Testis (tissue), 3 donors: Measurements from ENCODE around the gene JTB. TPM values are rescaled to one million over a fixed set of nuclear protein-coding genes. Genes with fewer than 3 reads are reported as not detected.

ENCODE experiments used
- DNase-seq: peaks from one replicate; pipeline ENCODE4 v3.0.0-alpha.2; 2019
- H3K27ac ChIP-seq, 2 donors: fragments of 200-600 bp; sonication (generic); one replicate each; pipeline ENCODE4 v1.5.1; 2019
- H3K27me3 ChIP-seq: fragments of 200-600 bp; sonication (generic); one replicate; pipeline ENCODE4 v1.5.1; 2019
- H3K36me3 ChIP-seq: fragments of 200-600 bp; sonication (generic); one replicate; pipeline ENCODE4 v1.5.1; 2017; ENCODE audit warnings: low read depth; ENCODE audit errors: missing control alignments
- H3K4me1 ChIP-seq: fragments of 200-600 bp; sonication (generic); one replicate; pipeline ENCODE4 v1.5.1; 2019
- H3K4me3 ChIP-seq, 2 donors: fragments of 200-600 bp; sonication (generic); one replicate each; pipeline ENCODE4 v1.5.1; 2017 to 2019
- H3K9me3 ChIP-seq: fragments of 200-600 bp; sonication (generic); one replicate; pipeline ENCODE4 v1.5.1; 2017
- POLR2A ChIP-seq: fragments of 450-650 bp; IDR thresholded peaks from one replicate; pipeline ENCODE4 v1.6.1; 2017; ENCODE audit warnings: antibody characterized with exemption, mild to moderate bottlenecking, moderate library complexity
- WGBS, 2 donors: methylation state at CpG; one replicate each; pipeline ENCODE4 v1.1.5; 2018; 5-methylcytosine and 5-hydroxymethylcytosine counted together
- intact Hi-C: fragments of 100-400 bp; cut with DNase I; formaldehyde crosslinking; loops from one replicate; pipeline ENCODE4 v1.15.1; 2023; ENCODE audit warnings: low total_unique reads
- polyA plus RNA-seq: library from polyadenylated mRNA; stranded (reverse); fragments of 350-450 nt; fragmentation: Illumina TruSeq; extraction: RNeasy Lipid Tissue Mini Kit (QIAGEN cat#74804); gene quantifications from one replicate; pipeline ENCODE4 v1.2.3, GENCODE V29; 2014; ENCODE audit warnings: low read depth, low replicate concordance; ENCODE audit not compliant: insufficient read depth
- total RNA-seq, 2 donors: library from RNA; depleted of rRNA; stranded (reverse); fragments of >200 nt; gene quantifications; one replicate each; pipeline ENCODE4 v1.2.3, GENCODE V29; 2016
- TF ChIP-seq, protein P1 (sequence below), 3 experiments: fragments of 450-650 bp in 2 of 3; fragments of 200-600 bp in 1 of 3; sonication (generic) in 1 of 3; IDR thresholded peaks; one replicate each; pipeline ENCODE4 v1.5.1; 2016 to 2019; ENCODE audit warnings: antibody characterized with exemption in 3 of 3, mild to moderate bottlenecking in 2 of 3, moderate library complexity in 1 of 3

JTB gene
- total and polyA plus RNA-seq, 3 donors from 2014 or later: 78.6 to 212 (median 159) TPM

DNA sequence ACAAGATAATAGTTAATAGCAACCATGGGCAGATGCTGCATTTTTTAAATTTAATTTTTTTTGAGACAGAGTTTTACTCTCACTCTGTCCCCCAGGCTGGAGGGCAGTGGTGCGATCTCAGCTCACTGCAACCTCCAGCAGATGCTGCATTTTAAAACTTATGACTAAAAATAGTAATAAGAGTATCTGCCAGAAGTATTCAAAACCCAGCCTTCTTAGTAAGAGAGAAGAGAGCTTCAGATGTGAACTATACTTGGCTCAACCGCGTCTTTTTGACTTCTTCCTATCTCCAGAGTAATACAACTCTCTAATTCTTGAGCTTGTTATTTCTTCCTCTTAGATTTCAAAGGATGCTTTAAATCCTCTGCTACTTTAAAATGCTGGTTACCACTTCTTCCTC, 17.7 kb upstream of the JTB start:
- WGBS, 2 donors: 62 to 66% methylated on average over 3 of the region's 3 CpGs
- H3K9me3 ChIP-seq: no peaks in the 10 kb centered on the region
- no peak for TF ChIP-seq POLR2A
- TF ChIP-seq, protein P1, sequence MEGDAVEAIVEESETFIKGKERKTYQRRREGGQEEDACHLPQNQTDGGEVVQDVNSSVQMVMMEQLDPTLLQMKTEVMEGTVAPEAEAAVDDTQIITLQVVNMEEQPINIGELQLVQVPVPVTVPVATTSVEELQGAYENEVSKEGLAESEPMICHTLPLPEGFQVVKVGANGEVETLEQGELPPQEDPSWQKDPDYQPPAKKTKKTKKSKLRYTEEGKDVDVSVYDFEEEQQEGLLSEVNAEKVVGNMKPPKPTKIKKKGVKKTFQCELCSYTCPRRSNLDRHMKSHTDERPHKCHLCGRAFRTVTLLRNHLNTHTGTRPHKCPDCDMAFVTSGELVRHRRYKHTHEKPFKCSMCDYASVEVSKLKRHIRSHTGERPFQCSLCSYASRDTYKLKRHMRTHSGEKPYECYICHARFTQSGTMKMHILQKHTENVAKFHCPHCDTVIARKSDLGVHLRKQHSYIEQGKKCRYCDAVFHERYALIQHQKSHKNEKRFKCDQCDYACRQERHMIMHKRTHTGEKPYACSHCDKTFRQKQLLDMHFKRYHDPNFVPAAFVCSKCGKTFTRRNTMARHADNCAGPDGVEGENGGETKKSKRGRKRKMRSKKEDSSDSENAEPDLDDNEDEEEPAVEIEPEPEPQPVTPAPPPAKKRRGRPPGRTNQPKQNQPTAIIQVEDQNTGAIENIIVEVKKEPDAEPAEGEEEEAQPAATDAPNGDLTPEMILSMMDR (IDR thresholded peaks at IDR 0.05): no peak
- H3K4me1 ChIP-seq: peaks cover 14% of the 10 kb centered on the region
- no peak for DNase-seq
- H3K4me3 ChIP-seq: no peak overlapping the region
- H3K27me3 ChIP-seq: no peaks in the 10 kb centered on the region
- intact Hi-C loops: no loop called here
- no peak overlapping the region for H3K27ac ChIP-seq
- H3K36me3 ChIP-seq: no peaks in the 10 kb centered on the region

DNA sequence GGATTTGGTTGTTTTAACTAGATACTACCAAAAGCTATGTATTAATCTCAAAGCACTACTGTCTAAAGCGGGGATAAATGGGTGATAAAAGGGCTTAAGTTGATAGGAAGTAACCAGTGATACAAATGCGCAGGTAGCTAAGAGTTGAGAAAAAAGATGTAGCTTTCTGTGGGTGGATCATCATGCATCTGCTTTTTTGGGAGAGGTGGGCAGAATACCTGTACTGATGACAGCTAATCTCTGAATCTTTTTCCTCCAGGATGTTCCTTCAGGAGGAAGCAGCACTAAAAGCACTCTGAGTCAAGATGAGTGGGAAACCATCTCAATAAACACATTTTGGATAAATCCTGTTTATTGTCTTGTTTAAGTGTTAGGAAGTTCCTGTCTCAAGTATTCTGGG, 14.3 kb upstream of the JTB start:
- Histone ChIP-seq H3K36me3 (no peaks in the 10 kb centered on the region), H3K27ac (peak overlapping the region in 1 of 2 donors; percentile 95), H3K9me3 (no peaks in the 10 kb centered on the region), H3K4me1 (peaks cover 20% of the 10 kb centered on the region), H3K27me3 (no peaks in the 10 kb centered on the region), H3K4me3 (peak overlapping the region in 1 of 2 donors; percentile 95)
- DNase-seq: no peak
- WGBS, 2 donors: 60 to 65% methylated on average over 2 of the region's 2 CpGs
- intact Hi-C loops: no loop called here
- TF ChIP-seq POLR2A: no peak
- TF ChIP-seq, protein P1 (IDR thresholded peaks at IDR 0.05): no peak

- Histone ChIP-seq H3K9me3 (no peaks in the 10 kb centered on the region), H3K4me3 (peak overlapping the region; percentile 82 to 95), H3K27me3 (no peaks in the 10 kb centered on the region), H3K4me1 (peaks cover 20% of the 10 kb centered on the region), H3K27ac (peak overlapping the region; percentile 95 to 98), H3K36me3 (no peaks in the 10 kb centered on the region)
- TF ChIP-seq POLR2A: no peak
- TF ChIP-seq, protein P1 (IDR thresholded peaks at IDR 0.05): no peak
- no peak for DNase-seq
- WGBS, 2 donors: 6 to 7% methylated on average over 9 of the region's 9 CpGs
- intact Hi-C loops: no loop called here
Measured at GRCh38 chr1:153991151-153991630, 13.7 kb upstream of the JTB start.

DNA sequence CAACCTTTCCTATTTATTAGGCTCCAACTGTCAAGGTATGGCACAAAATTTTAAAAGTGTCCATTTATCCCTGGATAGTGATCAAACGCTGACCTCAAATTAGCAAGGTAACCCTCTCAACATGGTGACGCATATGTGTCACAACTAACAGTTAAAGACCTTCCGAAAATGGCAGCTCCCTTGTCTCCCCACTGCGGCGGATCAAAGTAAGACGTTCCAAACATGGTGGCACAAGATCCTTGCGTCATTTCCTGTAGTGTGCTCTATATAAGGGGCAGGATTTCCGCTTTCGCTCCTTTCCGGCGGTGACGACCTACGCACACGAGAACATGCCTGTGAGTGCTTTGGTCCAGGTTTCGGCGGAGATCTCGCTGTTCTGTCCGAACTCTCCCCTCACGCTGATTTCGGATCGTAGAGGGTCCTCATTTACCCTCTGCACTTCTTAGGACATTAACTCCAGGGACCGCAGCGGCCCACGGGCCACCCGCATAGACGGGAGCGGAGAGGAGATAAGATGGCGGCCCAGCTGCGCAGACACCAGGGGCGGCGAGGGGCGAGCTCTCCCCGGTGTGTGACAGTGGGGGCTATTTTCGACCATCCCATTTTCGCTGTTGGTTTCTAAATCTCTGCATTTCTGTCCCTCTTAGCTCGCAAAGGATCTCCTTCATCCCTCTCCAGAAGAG, 13.1 kb upstream of the JTB start, which contains the start of gene RPS27:
RPS27 (plus strand) TSS at position 295 of the 683 bp plus-strand sequence; CDS start at position 330, 35 bp downstream.
- H3K4me1 ChIP-seq: peaks cover 21% of the 10 kb centered on the region
- H3K9me3 ChIP-seq: no peaks in the 10 kb centered on the region
- peak within 1 kb of the TSS; percentile 82 to 95 for H3K4me3 ChIP-seq
- WGBS, 2 donors: 0% methylated on average over 36 of the region's 36 CpGs
- H3K27me3 ChIP-seq: no peaks in the 10 kb centered on the region
- H3K36me3 ChIP-seq: no peaks in the 10 kb centered on the region
- intact Hi-C loops: no loop called here
- peak; percentile 84 for TF ChIP-seq POLR2A
- TF ChIP-seq, protein P1 (IDR thresholded peaks at IDR 0.05): peak in 1 of 3 experiments; percentile 27
- H3K27ac ChIP-seq: peak within 1 kb of the TSS; percentile 95 to 98
- DNase-seq: peak; percentile 95
